Measurements from ENCODE around the gene TMEM53.

TMEM53 gene

DNA sequence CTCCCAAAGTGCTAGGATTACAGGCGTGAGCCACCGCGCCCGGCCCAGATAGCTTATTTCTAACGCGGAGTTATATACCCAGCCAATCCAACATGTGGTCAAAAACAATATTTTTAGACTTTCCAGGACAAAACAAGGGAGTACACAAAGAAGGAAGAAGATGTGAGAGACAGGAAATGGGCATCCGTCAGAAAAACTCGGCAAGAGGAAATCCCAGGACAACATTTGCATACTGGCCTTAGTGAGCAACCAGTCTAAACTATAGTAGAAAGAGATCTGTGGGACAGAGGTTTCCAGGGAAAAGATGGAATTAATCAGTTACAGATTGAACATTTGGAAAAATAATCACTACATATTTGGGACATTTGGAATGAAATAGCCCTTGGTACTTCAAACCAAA is 11.6 kb upstream of the TMEM53 start:
- Mint-ChIP-seq H3K27ac (no peak overlapping the region), H3K27me3 (no peaks in the 10 kb centered on the region), H3K36me3 (ENCODE audit: low read depth) (no peaks in the 10 kb centered on the region), H3K4me3 (no peak overlapping the region), H3K9me3 (no peaks in the 10 kb centered on the region), H3K4me1 (ENCODE audit: low read depth) (no peaks in the 10 kb centered on the region)
- no peak for DNase-seq

DNA sequence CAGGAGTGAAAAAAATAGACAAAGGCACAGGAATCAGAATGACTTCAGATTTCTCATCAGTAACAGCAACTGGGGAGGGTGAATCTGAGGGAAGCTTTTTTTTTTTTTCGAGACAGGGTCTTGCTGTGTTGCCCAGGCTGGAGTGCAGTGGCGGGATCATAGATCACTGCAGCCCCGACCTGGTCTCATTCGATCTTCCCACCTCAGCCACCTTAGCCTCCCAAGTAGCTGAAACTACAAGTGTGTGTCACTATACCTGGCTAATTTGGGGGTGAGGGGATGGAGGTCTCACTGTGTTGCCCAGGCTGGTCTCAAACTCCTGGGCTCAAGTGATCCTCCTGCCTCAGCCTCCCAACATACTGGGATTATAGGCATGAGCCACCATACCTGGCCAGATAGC is 10.9 kb upstream of the TMEM53 start:
- H3K9me3 Mint-ChIP-seq = no peaks in the 10 kb centered on the region
- H3K27me3 Mint-ChIP-seq = no peaks in the 10 kb centered on the region
- no peak overlapping the region for H3K4me3 Mint-ChIP-seq
- no peaks in the 10 kb centered on the region for H3K4me1 Mint-ChIP-seq (ENCODE audit: low read depth)
- H3K36me3 Mint-ChIP-seq (ENCODE audit: low read depth) = no peaks in the 10 kb centered on the region
- no peak overlapping the region for H3K27ac Mint-ChIP-seq
- no peak for DNase-seq

- Mint-ChIP-seq H3K27ac (no peak overlapping the region), H3K4me1 (ENCODE audit: low read depth) (no peaks in the 10 kb centered on the region), H3K36me3 (ENCODE audit: low read depth) (no peaks in the 10 kb centered on the region), H3K4me3 (no peak overlapping the region), H3K9me3 (no peaks in the 10 kb centered on the region), H3K27me3 (no peaks in the 10 kb centered on the region)
- DNase-seq = no peak
Observed at GRCh38 chr1:44684525-44684924, 10.2 kb upstream of the TMEM53 start.

- Mint-ChIP-seq H3K36me3 (ENCODE audit: low read depth) (no peaks in the 10 kb centered on the region), H3K9me3 (no peaks in the 10 kb centered on the region), H3K4me1 (ENCODE audit: low read depth) (no peaks in the 10 kb centered on the region), H3K27me3 (no peaks in the 10 kb centered on the region), H3K27ac (no peak overlapping the region), H3K4me3 (no peak overlapping the region)
- DNase-seq = no peak
Observed at GRCh38 chr1:44682883-44683265, 8.6 kb upstream of the TMEM53 start.

DNA sequence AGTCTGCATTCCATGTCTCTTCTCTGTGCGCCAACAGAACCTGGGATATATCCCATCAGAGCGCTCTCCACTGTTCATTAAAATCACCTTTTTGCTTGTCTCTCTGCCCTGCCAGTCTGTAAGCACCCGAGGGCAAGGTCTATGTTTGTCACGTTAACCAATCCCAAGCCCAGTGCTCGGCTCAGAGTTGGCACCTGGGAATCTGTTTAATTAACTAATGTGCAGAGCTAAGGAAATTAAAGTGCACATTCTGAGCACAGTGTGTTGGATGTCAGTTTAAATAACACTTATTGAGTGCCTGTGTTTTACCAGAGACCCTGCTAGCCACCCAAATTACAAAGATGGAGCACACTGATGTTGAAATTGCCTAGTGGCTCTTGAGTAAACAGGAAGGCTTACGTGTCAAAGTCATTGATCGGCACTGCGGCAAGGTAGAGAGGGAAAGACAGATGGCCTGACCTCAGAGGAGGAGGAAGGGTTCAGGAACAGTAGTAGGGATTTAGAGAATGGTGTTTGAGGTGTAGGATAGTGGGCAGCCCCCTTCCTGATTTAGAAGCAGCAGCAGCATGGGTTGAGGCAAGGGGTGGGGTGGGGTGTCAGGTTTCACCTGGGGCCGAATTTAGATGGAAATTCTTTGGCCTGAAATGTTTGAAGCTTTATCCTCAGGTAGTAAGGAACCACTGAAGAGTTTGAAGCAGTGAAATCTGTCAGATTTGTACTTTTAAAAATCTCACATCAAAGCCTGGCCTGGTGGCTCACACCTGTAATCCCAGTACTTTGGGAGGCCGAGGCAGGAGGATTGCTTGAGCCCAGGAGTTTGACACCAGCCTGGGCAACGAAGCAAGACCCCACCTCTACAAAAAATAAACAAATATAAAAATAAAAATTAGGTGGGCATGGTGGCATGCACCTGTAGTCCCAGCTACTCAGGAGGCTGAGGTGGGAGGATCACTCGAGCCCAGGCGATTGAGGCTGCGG is 7.9 kb upstream of the TMEM53 start:
- H3K27ac Mint-ChIP-seq = no peak overlapping the region
- H3K4me1 Mint-ChIP-seq (ENCODE audit: low read depth) = no peaks in the 10 kb centered on the region
- H3K27me3 Mint-ChIP-seq = no peaks in the 10 kb centered on the region
- no peaks in the 10 kb centered on the region for H3K36me3 Mint-ChIP-seq (ENCODE audit: low read depth)
- H3K9me3 Mint-ChIP-seq = no peaks in the 10 kb centered on the region
- DNase-seq = no peak
- H3K4me3 Mint-ChIP-seq = no peak overlapping the region

DNA sequence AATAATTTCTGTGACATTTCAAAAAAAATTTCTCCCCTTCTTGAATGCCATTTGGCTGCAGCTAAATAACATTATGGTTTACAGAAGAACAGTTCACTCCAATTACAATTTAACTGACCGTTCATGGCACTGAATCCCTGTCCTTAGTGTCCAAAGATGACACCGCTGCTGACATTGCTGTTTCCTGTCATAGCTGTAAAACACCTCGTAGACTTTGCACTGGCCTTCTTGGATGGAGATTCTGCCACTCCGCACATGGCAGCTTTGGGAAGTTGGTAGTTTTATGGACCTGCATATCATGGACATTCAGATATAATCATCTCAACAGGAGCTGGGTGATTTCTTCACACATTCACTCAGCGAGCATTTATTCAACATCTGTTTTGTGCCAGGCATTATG is 5.2 kb upstream of the TMEM53 start:
- H3K36me3 Mint-ChIP-seq (ENCODE audit: low read depth) = no peaks in the 10 kb centered on the region
- H3K4me1 Mint-ChIP-seq (ENCODE audit: low read depth) = peaks cover 7% of the 10 kb centered on the region
- DNase-seq = no peak
- no peak overlapping the region for H3K27ac Mint-ChIP-seq
- no peaks in the 10 kb centered on the region for H3K27me3 Mint-ChIP-seq
- no peak overlapping the region for H3K4me3 Mint-ChIP-seq
- H3K9me3 Mint-ChIP-seq = no peaks in the 10 kb centered on the region

DNA sequence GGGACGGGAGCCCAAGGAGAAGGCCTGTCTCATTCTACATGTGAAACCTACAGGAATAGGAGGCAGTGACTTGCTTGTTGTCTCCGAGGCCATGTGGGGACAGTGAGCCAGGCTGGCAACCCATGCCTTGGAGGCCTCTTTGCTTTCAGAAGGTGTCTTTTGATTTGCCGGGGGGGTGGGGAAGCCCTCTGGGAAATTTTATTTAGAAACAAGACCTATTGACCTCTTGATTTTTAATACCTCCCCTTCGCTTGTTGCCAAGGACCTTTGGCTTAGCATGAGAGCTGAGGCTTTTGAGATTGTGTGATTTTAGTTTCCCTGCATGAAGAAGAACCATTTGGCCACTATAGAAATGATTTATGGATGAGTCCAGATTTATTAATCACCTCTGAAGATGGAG is 4.3 kb upstream of the TMEM53 start:
- H3K27me3 Mint-ChIP-seq = no peaks in the 10 kb centered on the region
- H3K4me3 Mint-ChIP-seq = no peak overlapping the region
- H3K9me3 Mint-ChIP-seq = no peaks in the 10 kb centered on the region
- DNase-seq = no peak
- peaks cover 11% of the 10 kb centered on the region for H3K4me1 Mint-ChIP-seq (ENCODE audit: low read depth)
- no peak overlapping the region for H3K27ac Mint-ChIP-seq
- no peaks in the 10 kb centered on the region for H3K36me3 Mint-ChIP-seq (ENCODE audit: low read depth)

DNA sequence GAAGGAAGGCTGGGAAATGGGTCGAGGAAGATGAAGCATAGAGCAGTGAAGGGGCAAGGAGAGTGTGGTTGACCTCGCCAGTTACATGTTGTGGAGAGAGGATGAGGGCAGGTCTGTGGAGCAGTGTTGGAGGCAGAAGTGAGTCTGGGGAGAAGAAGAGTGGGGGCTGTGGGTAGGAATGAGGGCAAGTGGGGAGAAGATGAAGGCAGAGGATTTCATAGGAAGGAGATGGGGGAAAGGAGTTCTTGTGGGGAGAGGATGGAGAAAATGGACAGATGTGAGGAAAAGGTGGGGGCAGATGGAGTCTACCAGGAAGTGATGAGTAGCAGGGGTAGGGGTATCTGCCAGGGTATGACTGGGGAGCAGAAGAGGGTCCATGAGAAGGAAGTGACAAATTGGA is 3.8 kb upstream of the TMEM53 start:
- no peak for DNase-seq
- Mint-ChIP-seq H3K4me1 (ENCODE audit: low read depth) (peaks cover 16% of the 10 kb centered on the region), H3K27ac (no peak overlapping the region), H3K4me3 (no peak overlapping the region), H3K9me3 (no peaks in the 10 kb centered on the region), H3K36me3 (ENCODE audit: low read depth) (no peaks in the 10 kb centered on the region), H3K27me3 (no peaks in the 10 kb centered on the region)

- Mint-ChIP-seq H3K4me3 (no peak overlapping the region), H3K27ac (no peak overlapping the region), H3K27me3 (no peaks in the 10 kb centered on the region), H3K4me1 (ENCODE audit: low read depth) (peaks cover 25% of the 10 kb centered on the region), H3K9me3 (no peaks in the 10 kb centered on the region), H3K36me3 (ENCODE audit: low read depth) (no peaks in the 10 kb centered on the region)
- no peak for DNase-seq
Observed at GRCh38 chr1:44677201-44677766, 3.0 kb upstream of the TMEM53 start.

DNA sequence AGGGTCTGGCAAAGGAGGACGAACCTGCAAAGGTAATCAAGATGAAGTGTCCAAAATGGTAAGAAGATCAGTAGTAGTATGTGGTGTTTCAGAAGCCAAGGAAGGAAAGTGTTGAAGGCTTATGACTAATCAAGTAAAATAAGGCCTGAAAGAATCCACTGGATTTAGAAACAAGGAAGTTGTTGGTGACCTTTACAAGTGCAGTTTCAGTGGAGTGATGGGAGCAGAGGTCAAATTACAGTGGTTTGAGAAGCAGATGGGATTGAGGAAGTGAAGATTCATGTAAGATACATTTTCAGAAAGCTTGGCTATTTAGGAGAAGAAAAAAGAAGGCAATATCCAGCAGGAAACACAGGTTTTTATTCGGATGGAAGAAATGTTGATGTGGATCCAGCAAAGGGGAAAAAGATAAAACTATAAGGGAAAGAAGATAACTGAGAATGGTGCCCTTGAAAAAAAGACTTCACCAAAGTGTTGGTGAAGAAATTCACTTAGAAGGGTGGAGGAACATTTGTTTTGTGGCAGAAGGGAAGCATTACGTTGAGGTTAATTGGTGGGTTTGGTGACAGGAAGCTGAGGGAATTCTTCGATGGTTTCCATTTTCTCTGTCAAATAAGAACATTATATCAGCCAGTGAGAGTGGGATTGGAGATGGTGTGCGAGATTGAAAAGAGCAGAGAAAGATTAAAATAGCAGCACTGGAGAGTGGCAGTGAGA is 2.4 kb upstream of the TMEM53 start:
- DNase-seq = no peak
- no peak overlapping the region for H3K4me3 Mint-ChIP-seq
- H3K4me1 Mint-ChIP-seq (ENCODE audit: low read depth) = peaks cover 30% of the 10 kb centered on the region
- no peaks in the 10 kb centered on the region for H3K27me3 Mint-ChIP-seq
- no peaks in the 10 kb centered on the region for H3K36me3 Mint-ChIP-seq (ENCODE audit: low read depth)
- H3K27ac Mint-ChIP-seq = no peak overlapping the region
- H3K9me3 Mint-ChIP-seq = no peaks in the 10 kb centered on the region

DNA sequence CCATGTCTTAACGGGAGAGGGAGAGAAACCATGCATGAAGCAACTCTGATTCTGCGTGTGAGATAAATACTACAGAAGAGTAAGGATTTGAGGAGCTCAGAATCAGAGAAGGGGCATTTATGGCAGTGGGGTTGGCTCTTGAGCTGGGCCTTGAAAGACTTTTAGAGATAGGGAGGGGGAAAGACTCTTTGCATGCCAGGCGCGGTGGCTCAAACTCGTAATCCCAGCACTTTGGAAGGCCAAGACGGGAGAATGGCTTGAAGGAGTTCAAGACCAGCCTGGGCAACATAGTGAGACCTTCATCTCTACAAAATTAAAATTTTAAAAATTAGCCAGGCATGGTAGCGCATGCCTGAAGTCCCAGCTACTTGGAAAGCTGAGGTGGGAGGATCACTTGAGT is 905 bp upstream of the TMEM53 start:
- Mint-ChIP-seq H3K4me3 (peak overlapping the region; percentile 83), H3K4me1 (ENCODE audit: low read depth) (peaks cover 30% of the 10 kb centered on the region), H3K36me3 (ENCODE audit: low read depth) (no peaks in the 10 kb centered on the region), H3K9me3 (no peaks in the 10 kb centered on the region), H3K27ac (peak overlapping the region; percentile 93), H3K27me3 (no peaks in the 10 kb centered on the region)
- no peak for DNase-seq

GRCh38 chr1:44673675-44674112 is 587 bp downstream of the TMEM53 start:
- peak overlapping the region; percentile 93 for H3K27ac Mint-ChIP-seq
- H3K4me1 Mint-ChIP-seq (ENCODE audit: low read depth) = peaks cover 30% of the 10 kb centered on the region
- no peak for DNase-seq
- H3K36me3 Mint-ChIP-seq (ENCODE audit: low read depth) = no peaks in the 10 kb centered on the region
- no peaks in the 10 kb centered on the region for H3K9me3 Mint-ChIP-seq
- peak overlapping the region; percentile 83 for H3K4me3 Mint-ChIP-seq
- H3K27me3 Mint-ChIP-seq = no peaks in the 10 kb centered on the region

DNA sequence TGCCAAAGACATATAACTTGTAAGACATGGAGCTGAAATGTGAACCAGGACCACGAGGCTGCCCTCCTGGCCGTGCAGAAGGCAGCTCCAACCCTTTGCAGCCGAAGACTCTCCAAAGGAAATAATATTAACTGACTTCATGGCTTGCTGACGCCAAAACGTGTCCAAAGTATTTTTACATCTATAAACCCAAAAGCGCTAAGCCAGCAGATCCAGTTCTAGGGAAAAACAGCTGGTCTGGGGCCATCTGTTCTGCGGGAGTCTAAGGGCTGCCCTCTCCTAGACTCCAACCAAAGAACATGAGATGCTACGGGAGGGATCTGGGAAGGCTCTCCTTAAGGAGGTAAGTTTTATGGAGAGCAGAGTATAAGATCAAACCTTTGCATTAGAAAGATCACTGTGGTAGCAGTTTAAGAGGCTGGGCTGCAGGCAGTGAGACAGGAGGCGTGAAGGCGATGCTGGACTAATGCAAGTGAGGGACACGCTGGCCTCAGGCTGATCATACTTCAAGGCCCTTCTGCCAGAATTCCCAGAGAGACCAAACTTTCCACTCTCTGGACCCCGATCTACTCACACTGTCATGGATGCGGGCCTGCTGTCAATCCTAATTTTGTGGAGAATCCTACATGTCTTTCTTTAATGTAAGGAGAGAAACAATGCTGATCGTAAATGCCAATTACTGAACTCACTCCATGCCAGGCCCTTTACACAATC is 1.2 kb downstream of the TMEM53 start:
- Mint-ChIP-seq H3K36me3 (ENCODE audit: low read depth) (no peaks in the 10 kb centered on the region), H3K27ac (no peak overlapping the region), H3K4me3 (peak overlapping the region; percentile 83), H3K9me3 (no peaks in the 10 kb centered on the region), H3K27me3 (no peaks in the 10 kb centered on the region), H3K4me1 (ENCODE audit: low read depth) (peaks cover 30% of the 10 kb centered on the region)
- no peak for DNase-seq

DNA sequence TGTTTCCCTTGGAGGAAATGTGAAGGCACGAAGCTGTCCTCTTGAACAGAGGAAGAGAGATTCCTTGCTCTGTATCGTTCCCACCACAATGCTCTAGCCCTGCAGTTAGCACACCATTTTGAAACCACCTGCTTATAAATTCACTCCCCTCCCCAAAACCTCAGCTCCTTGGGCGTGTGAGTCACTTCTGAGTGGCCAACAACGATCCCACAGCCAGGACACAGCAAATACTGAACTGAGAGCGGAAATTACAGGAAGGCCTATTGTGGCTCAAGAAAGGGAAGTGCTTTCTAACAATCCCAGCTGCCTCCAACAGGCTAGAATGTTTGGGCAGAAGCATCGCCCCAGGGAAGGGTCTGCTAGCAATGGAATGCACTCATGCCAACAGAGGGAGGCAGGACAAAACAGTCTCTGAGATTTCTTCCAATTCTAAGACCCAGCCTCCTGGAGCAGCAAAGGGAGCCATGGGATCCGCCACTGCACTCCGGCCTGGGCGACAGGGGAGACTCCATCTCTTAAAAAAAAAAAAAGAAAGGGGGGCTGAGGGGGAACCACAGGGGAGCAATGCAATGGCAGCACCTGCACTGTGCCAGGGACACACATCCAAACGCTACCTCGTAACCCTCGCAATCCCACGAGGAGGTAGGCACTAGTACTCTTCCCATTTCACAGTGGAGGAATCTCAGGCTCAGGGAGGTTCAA is 1.9 kb downstream of the TMEM53 start:
- Mint-ChIP-seq H3K9me3 (no peaks in the 10 kb centered on the region), H3K27me3 (no peaks in the 10 kb centered on the region), H3K4me1 (ENCODE audit: low read depth) (peaks cover 30% of the 10 kb centered on the region), H3K36me3 (ENCODE audit: low read depth) (no peaks in the 10 kb centered on the region), H3K4me3 (peak overlapping the region; percentile 28), H3K27ac (no peak overlapping the region)
- no peak for DNase-seq
